ENCODE data around the gene ZNF490. TPM values are rescaled to one million over a fixed set of nuclear protein-coding genes. Genes with fewer than 3 reads are reported as not detected.

Gene ZNF490
- total and polyA plus RNA-seq, 2 donors (not counting 1 experiment from before 2014, with no cell fraction given) = 5.7 to 21.2 TPM

Other genes starting within 250 kb of the ZNF490 start
- 6.9 and 8.4 TPM in 2 replicates for gene ZNF442, start 245.1 kb downstream of the ZNF490 start, total RNA-seq
- 0.58 and 0.69 TPM in 2 replicates for gene ZNF442, start 245.1 kb downstream of the ZNF490 start, polyA plus RNA-seq
- 10.5 and 11.1 TPM in 2 replicates for gene ZNF799, start 209.5 kb downstream of the ZNF490 start, total RNA-seq
- gene ZNF799, start 209.5 kb downstream of the ZNF490 start, polyA plus RNA-seq = 3.0 and 3.7 TPM in 2 replicates
- gene ZNF443, start 169.8 kb downstream of the ZNF490 start, total RNA-seq = 5.5 and 6.2 TPM in 2 replicates
- 1.2 and 1.4 TPM in 2 replicates for gene ZNF443, start 169.8 kb downstream of the ZNF490 start, polyA plus RNA-seq
- gene ZNF709, start 126.0 kb downstream of the ZNF490 start, total RNA-seq = 8.4 and 9.3 TPM in 2 replicates
- 1.7 and 2.9 TPM in 2 replicates for gene ZNF709, start 126.0 kb downstream of the ZNF490 start, polyA plus RNA-seq
- gene ZNF564, start 59.3 kb downstream of the ZNF490 start, total RNA-seq = 31.8 and 35.8 TPM in 2 replicates
- gene ZNF564, start 59.3 kb downstream of the ZNF490 start, polyA plus RNA-seq = 2.8 and 3.2 TPM in 2 replicates
- gene ZNF791, start 107 bp upstream of the ZNF490 start, total RNA-seq = 56.0 and 57.9 TPM in 2 replicates
- gene ZNF791, start 107 bp upstream of the ZNF490 start, polyA plus RNA-seq = 17.5 and 41.9 TPM in 2 replicates
- gene MAN2B1, start 55.9 kb upstream of the ZNF490 start, total RNA-seq = 252 and 256 TPM in 2 replicates
- gene MAN2B1, start 55.9 kb upstream of the ZNF490 start, polyA plus RNA-seq = 183 and 188 TPM in 2 replicates
- gene WDR83, start 56.0 kb upstream of the ZNF490 start, total RNA-seq = 24.6 and 25.8 TPM in 2 replicates
- 15.2 and 16.3 TPM in 2 replicates for gene WDR83, start 56.0 kb upstream of the ZNF490 start, polyA plus RNA-seq
- gene DHPS, start 71.1 kb upstream of the ZNF490 start, total RNA-seq = 187 and 200 TPM in 2 replicates
- gene DHPS, start 71.1 kb upstream of the ZNF490 start, polyA plus RNA-seq = 204 and 216 TPM in 2 replicates
- gene GNG14, start 77.2 kb upstream of the ZNF490 start, total RNA-seq = not detected in 2 replicates
- not detected in 2 replicates for gene GNG14, start 77.2 kb upstream of the ZNF490 start, polyA plus RNA-seq
- 4.7 and 5.2 TPM in 2 replicates for gene FBXW9, start 85.8 kb upstream of the ZNF490 start, total RNA-seq
- 4.0 and 4.7 TPM in 2 replicates for gene FBXW9, start 85.8 kb upstream of the ZNF490 start, polyA plus RNA-seq
- gene TNPO2, start 113.1 kb upstream of the ZNF490 start, total RNA-seq = 73.7 and 76.3 TPM in 2 replicates
- gene TNPO2, start 113.1 kb upstream of the ZNF490 start, polyA plus RNA-seq = 85.6 and 89.0 TPM in 2 replicates
- gene TRIR, start 123.9 kb upstream of the ZNF490 start, total RNA-seq = 199 and 207 TPM in 2 replicates
- gene TRIR, start 123.9 kb upstream of the ZNF490 start, polyA plus RNA-seq = 270 and 305 TPM in 2 replicates
- 30.7 and 37.2 TPM in 2 replicates for gene GET3, start 126.7 kb upstream of the ZNF490 start, total RNA-seq
- gene GET3, start 126.7 kb upstream of the ZNF490 start, polyA plus RNA-seq = 45.5 and 61.7 TPM in 2 replicates
- gene BEST2, start 141.0 kb upstream of the ZNF490 start, total RNA-seq = not detected in 2 replicates
- gene BEST2, start 141.0 kb upstream of the ZNF490 start, polyA plus RNA-seq = 0.07 TPM in 1 of 2 replicates, not detected in the other
- 31.6 and 33.4 TPM in 2 replicates for gene HOOK2, start 164.7 kb upstream of the ZNF490 start, total RNA-seq
- gene HOOK2, start 164.7 kb upstream of the ZNF490 start, polyA plus RNA-seq = 30.3 and 35.7 TPM in 2 replicates
- gene JUNB, start 180.7 kb upstream of the ZNF490 start, total RNA-seq = 196 and 206 TPM in 2 replicates
- gene JUNB, start 180.7 kb upstream of the ZNF490 start, polyA plus RNA-seq = 1,407 and 4,055 TPM in 2 replicates
- 45.1 and 45.5 TPM in 2 replicates for gene PRDX2, start 191.0 kb upstream of the ZNF490 start, total RNA-seq
- gene PRDX2, start 191.0 kb upstream of the ZNF490 start, polyA plus RNA-seq = 44.3 and 66.1 TPM in 2 replicates
- 2.1 TPM in 1 of 2 replicates, not detected in the other for gene THSD8, start 191.3 kb upstream of the ZNF490 start, total RNA-seq
- gene THSD8, start 191.3 kb upstream of the ZNF490 start, polyA plus RNA-seq = not detected in 2 replicates
- gene RNASEH2A, start 195.8 kb upstream of the ZNF490 start, total RNA-seq = 16.9 and 18.9 TPM in 2 replicates
- 13.0 and 14.5 TPM in 2 replicates for gene RNASEH2A, start 195.8 kb upstream of the ZNF490 start, polyA plus RNA-seq
- not detected in 2 replicates for gene RTBDN, start 223.8 kb upstream of the ZNF490 start, total RNA-seq
- not detected in 2 replicates for gene RTBDN, start 223.8 kb upstream of the ZNF490 start, polyA plus RNA-seq
- 0.39 and 1.2 TPM in 2 replicates for gene MAST1, start 227.7 kb upstream of the ZNF490 start, total RNA-seq
- 0.36 and 1.1 TPM in 2 replicates for gene MAST1, start 227.7 kb upstream of the ZNF490 start, polyA plus RNA-seq

Measured in B cell (primary cell).